Ramos (cell line): ENCODE results near the gene SMYD3.
"Not testable (repeated sequence)": the region's sequence is repeated elsewhere in the genome, so short reads cannot be mapped to it uniquely, and the experiment has no call there.

Experiments used
- in situ Hi-C: fragments of 300-500 bp; cut with MboI; formaldehyde crosslinking; loops from one replicate; pipeline ENCODE4 v1.14.3; 2022; ENCODE audit warnings: low sequenced_read_pairs; ENCODE audit not compliant: unreplicated experiment

The SMYD3 gene

GRCh38 chr1:245776694-245777332 is 730.3 kb downstream of the SMYD3 start:
- in situ Hi-C loops: no loop called here

- in situ Hi-C loops: no loop called here
Observed at GRCh38 chr1:245776139-245776538, 730.9 kb downstream of the SMYD3 start.

GRCh38 chr1:245774931-245775330 is 732.1 kb downstream of the SMYD3 start:
- in situ Hi-C loops: not testable (repeated sequence)

- in situ Hi-C loops: no loop called here
Observed at GRCh38 chr1:245774196-245774595, 732.9 kb downstream of the SMYD3 start.

- in situ Hi-C loops: no loop called here
Observed at GRCh38 chr1:245773344-245773743, 733.7 kb downstream of the SMYD3 start.

GRCh38 chr1:245772739-245773138 is 734.3 kb downstream of the SMYD3 start:
- in situ Hi-C loops: no loop called here

- in situ Hi-C loops: no loop called here
Observed at GRCh38 chr1:245772325-245772724, 734.8 kb downstream of the SMYD3 start.

- in situ Hi-C loops: no loop called here
Observed at GRCh38 chr1:245771511-245772281, 735.4 kb downstream of the SMYD3 start.

GRCh38 chr1:245770156-245770555 is 736.9 kb downstream of the SMYD3 start:
- in situ Hi-C loops: no loop called here

GRCh38 chr1:245768596-245768995 is 738.5 kb downstream of the SMYD3 start:
- in situ Hi-C loops: no loop called here

- in situ Hi-C loops: no loop called here
Observed at GRCh38 chr1:245765230-245766000, 741.7 kb downstream of the SMYD3 start.

GRCh38 chr1:245763873-245764331 is 743.2 kb downstream of the SMYD3 start:
- in situ Hi-C loops: no loop called here

- in situ Hi-C loops: no loop called here
Observed at GRCh38 chr1:245762396-245762910, 744.6 kb downstream of the SMYD3 start.

GRCh38 chr1:245760301-245760700 is 746.8 kb downstream of the SMYD3 start:
- in situ Hi-C loops: no loop called here

GRCh38 chr1:245754463-245754961 is 752.6 kb downstream of the SMYD3 start:
- in situ Hi-C loops: no loop called here

- in situ Hi-C loops: no loop called here
Observed at GRCh38 chr1:245753807-245754206, 753.3 kb downstream of the SMYD3 start.

- in situ Hi-C loops: no loop called here
Observed at GRCh38 chr1:245752561-245752960, 754.5 kb downstream of the SMYD3 start.

- in situ Hi-C loops: no loop called here
Observed at GRCh38 chr1:245751726-245752470, 755.2 kb downstream of the SMYD3 start.

GRCh38 chr1:245751116-245751515 is 756.0 kb downstream of the SMYD3 start:
- in situ Hi-C loops: no loop called here

GRCh38 chr1:245750261-245750660 is 756.8 kb downstream of the SMYD3 start:
- in situ Hi-C loops: no loop called here
